Activated CD4-positive, CD25-positive, alpha-beta regulatory T cell treated with anti-CD3 and anti-CD28 coated beads, Interleukin-2, amount 50 U/mL, for 24 hours (primary cell): ENCODE data around the gene MAD2L2.

Source experiments
- ATAC-seq, 2 donors: fragments of 150-1000 bp; cut with Tn5 transposase; one replicate each; pipeline ENCODE4 v1.10.0; 2021; ENCODE audit warnings: mild to moderate bottlenecking in 1 of 2, moderate library complexity in 1 of 2

The MAD2L2 gene

DNA sequence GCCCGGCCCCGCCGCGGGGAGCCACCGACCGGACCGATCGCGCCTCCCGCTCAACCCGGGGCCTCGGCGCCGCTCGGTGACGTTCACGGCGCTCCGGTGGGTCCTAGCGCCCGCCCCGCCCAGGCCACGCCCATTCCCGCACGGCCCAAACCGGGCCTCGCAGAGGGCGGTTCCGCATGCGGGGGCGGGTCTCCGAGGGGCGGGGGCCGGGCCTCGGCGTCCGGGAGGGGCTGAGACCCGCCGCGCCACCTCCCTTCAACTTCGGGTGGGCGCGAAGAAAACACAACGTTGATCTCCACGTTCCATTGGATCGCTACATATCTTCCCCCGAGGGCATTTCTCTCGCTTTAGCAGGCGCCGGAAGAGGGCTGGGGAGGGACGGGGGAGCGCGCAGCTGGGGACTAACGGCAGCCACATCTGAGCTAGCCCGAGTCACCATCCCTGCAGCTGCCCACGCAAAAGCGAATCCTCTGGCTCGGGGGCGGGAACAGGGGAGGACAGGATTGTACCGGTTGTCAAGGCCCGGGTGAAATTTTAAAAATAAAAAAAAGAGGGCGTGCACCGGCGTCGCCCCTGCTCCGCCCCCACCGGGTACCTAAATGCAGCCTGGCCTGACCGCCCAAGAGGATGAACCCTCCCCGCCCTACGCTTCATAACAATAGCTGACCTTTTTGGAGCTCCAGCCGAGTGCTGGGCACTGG, at the start of gene MAD2L2:
Gene MAD2L2 (minus strand): TSS at position 78 of the 701 bp plus-strand sequence. CDS start 547 bp downstream, outside the sequence.
- peak; percentile 94 for ATAC-seq

DNA sequence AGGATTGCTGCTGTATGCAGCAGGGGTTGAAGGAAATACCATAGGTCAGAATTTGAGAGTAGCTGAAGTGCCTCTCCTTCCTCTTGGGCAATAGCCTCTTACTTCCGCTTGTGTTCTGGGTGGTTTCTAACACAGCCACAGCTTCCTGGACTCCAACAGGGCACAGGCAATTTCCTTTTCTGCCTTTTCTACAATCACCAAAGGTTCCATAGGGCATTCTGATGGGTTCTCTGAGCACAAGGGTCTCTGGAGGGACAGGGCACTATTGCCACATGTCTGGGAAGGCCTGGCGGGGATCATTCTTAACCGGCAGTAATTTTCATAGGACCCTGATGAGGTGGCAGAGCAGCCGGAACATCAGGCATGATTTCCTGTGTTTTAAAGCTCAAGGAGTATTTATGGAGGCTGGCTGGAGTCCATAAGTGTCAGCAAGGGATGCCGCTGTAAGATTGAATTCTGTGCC, 49.5 kb upstream of the MAD2L2 start:
- ATAC-seq: peak; percentile 73 to 87

DNA sequence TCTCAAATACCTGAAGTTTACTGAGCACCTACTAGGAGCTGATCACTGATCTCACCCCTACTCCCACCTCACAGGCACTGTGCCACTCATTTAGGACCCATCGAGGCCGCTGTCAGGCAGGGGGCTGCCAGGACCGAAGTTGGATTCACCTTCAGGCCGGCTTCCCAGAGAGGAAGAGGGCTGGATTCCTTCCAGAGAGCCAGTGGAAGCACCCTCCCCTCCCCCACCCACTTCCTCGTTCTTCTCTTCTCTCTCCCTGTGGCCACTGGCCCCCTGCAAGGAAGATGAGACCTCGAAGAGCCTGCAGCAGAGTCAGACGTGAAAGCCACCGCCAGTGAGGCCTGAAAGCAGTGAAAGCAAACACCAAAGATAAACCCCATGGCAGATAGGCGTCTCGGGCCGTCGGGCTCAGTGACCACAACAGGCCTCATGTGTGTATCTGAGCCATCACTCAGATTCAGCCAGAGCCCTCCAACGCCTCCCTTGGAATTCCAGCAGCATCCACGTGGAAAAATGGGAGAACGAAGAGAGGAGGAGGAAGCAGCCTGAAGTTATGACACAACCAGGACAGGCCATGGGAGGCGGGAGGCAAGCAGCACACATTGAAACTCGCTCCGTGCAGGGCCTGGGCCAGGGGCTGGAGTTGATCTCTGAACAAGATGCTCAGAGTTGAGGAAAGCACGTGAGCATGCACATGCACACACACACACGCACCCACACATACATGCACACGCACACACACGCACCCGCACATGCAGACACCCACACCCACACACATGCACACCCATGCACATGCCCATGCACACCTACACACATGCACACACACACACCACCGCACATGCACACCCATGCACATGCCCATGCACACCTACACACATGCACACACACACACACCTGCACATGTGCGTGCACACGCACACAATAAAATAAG, 48.8 kb upstream of the MAD2L2 start:
- peak in 1 of 2 donors; percentile 30 for ATAC-seq

DNA sequence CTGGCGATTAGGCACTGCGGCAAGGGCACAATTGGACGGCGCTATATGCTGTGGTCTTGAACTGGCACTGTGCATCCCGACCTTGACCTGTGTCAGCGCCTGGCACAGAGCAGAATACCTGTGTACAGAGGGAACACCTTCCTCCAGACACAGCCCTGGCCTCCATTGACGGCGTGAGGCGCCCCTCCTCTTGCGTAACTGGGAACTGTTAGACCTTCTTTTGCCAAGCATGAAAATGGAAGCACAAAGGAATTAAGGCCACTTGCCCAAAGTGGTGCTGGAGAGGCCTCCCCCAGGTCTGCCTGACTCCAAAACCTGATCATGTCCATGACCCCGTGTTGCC, 48.2 kb upstream of the MAD2L2 start:
- ATAC-seq: no peak

DNA sequence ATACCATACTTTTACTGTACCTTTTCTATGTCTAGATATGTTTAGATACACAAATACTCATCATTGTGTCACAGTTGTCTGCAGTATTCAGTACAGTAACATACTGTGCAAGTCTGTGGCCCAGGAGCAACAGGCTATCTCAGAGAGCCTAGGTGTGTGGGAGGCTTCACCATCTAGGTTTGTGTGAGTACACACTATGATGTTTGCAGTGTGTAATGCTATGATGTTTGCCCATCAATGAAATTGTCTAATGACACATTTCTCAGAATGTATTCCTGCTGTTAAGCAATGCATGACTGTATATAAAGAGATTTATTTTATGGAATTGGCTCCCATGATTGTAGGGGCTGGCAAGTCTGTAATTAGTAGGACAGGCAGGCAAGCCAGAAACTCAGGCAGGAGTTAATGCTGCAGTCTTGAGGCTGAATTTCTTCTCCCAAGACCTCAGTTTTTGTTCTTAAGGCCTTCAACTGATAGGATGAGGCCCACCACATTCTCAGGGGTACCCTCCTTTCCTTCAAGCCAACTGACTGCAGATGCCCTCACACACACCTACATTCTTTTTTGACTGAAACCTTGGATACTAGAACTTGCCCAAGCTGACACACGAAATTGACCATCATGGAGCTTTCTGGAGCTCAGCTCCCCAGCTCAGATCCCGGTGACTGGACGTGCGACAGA, 47.3 kb upstream of the MAD2L2 start:
- ATAC-seq: no peak

DNA sequence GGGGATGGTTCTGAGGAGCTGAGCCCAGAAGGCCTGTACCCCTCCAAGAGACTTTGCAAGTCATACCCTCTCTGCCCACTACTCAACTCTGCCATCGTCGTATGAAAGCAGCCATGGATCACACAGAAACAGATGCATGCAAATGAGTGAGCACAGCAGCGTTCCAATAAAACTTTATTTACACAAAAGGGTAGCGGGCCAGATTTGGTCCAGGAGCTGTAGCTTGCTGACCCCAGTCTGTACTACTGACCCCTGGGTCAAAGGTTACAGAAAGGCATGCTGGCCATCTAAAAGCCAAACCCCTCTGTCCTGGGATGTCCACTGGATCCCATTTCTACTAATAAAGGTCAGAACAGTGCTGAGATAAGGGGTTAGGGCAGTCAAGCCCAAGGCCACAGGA, 46.2 kb upstream of the MAD2L2 start:
- ATAC-seq: no peak

DNA sequence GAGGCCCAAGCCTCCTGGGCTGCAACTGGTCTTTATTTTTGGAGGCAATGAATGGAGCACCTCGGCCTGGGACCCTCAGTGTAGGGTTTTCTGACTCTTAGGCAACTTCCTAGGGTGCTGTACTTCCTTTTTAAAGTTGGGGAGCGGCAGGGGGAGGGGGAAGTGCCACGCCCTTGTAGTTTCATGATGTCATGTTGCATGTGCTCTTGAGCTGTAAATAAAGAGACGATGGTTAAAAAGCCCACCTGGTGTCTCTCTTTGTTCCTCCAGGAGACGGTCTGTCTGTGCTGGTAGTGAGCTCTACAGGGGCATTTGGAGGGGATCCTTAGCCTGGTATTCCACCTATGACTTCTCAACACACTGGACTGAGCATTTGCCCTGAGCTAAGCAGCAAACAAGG, 44.7 kb upstream of the MAD2L2 start:
- ATAC-seq: no peak

DNA sequence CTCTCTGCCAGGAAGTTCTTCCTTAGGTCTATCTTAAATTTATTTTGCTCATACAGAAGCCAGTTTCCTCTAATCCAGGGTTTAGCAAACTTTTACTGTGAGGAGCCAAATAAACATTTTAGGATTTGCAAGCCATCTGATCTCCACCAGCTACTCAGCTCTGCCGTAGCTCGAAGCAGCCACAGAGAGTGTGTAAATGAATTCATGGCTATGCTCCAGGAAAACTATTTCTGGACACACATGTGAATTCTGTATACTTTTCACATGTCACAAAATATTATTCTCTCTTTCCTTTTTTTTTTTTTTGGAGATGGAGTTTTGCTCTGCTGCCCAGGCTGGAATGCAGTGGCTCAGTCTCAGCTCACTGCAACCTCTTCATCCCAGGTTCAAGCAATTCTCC, 41.6 kb upstream of the MAD2L2 start:
- ATAC-seq: no peak

DNA sequence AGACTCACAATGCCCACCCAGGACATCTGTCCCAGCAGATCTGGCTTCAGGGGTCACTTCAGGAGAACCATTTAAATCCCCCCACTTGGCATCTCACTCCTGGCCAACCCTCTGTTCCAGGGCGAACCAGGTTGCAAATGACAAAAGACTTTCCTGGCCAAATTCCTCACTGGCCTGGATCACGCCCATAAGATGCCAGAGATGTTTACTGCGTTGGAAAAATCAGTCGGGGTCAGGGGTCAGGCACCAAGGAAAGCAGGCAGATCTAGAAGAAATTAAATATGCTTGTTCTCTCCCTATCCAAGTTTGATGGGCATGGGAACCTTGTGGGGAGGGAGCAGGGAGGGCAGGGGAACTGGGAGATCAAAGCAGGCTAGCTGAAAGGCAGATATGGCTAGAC, 40.4 kb upstream of the MAD2L2 start:
- ATAC-seq: no peak

DNA sequence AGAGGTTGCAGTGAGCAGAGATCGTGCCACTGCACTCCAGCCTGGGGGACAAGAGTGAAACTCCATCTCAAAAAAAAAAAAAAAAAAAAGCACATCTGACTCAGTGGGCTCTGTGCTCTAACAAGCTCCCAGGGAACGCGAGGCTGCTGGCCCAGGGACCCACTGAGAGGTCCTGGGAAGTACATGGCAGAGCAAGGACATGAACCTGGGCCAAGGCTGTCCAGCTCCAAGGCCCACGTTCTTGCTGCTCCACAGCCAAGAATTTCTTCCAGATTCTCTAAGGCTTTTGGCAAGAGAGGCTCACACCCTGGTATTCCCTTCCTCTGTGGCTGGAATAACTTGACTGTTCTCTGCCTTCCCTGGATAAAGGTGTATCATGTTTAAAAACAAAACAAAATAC, 39.6 kb upstream of the MAD2L2 start:
- no peak for ATAC-seq

DNA sequence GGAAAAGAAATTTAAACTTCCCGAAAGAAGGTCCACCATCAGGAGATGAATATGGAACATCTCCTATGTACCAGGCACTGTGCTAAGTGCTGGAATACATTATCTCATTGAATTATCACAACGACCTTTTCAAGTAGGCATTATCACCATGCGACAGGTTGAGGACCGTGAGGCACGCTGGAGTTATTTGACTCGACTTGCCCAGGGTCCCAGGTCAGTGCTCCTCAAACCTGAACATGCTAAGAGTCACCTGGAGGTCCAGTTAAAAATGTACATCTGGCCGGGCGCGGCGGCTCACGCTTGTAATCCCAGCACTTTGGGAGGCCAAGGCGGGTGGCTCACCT, 39.1 kb upstream of the MAD2L2 start:
- ATAC-seq: no peak

DNA sequence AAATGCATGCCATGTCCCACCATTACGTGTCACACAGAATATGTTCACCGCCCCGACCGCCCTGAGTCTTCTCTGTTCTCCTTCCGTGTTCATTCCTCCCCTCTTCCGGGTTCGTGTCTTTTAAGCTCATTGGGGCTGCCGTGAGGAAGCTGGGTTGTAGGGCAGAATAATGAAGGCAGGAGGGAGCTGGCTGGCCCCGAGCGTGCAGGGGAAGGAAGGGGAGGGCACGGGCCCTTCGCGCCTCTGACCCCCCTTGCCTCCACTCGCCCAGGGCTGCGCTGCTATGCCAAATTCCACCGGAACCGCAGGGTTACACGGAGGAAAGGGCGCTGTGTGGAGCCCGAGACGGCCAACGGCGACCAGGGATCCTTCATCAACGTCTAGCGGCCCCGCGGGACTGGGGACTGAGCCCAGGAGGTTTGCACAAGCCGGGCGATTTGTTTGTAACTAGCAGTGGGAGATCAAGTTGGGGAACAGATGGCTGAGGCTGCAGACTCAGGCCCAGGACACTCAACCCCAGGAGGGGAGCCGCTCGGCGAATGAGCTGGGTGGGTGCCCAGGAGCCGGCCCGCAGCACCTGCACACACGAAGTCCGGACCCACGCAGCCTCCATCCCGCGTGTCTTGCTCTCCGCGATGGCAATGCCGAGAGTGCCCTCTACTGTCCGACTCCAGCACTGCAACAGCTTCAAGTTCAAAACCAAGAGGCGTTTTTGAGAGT, 38.5 kb upstream of the MAD2L2 start:
- ATAC-seq: peak; percentile 82 to 88

DNA sequence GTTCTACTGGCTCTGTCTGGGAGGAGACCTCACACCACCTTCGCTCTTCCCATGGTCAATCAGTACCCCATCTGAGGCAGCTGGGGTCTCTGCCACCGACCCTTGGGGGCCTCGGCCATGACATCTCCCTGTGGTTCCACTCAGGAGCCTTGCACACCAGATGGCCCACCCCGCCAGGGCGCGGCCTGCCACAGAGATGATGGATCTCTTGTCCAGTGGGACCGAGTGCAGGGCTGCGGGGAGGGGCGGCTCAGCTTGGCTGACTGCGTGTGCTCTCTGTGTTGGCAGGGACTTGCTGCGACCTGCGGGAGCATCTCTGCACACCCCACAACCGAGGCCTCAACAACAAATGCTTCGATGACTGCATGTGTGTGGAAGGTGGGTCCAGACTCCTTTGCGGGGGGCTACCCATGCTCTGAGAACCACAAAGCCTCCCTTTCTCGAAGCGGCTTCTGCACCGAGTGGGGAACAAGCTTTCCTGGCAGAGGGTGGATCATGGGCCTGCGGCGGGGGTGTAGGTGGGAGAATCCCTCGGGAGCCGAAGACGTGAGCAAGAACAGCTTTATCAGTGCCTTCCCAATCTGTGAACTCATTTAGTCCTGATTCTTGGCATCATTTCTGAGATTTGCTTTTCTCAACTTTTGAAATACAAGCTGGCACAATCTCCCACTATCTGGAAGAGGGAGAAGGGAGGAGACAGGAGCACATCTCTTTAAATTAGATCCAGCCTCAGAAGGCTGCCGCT, 34.1 kb upstream of the MAD2L2 start:
- ATAC-seq: no peak

DNA sequence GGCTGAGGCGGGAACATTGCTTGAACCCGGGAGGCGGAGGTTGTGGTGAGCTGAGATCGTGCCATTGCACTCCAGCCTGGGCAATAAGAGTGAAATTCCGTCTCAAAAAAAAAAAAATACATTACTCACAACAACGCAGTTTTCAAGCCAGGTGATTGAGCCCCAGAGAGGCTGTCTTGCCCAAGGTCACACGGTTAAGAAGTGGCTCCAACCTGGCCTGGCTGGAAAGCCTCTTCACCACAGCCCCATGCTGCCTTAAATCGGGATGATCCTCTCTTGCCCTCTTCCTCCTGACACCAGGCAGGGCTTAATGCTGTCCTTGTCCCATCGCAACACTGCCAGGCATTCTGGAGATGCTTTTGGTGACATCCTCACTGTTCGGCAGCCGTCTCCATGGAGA, 32.1 kb upstream of the MAD2L2 start:
- no peak for ATAC-seq

DNA sequence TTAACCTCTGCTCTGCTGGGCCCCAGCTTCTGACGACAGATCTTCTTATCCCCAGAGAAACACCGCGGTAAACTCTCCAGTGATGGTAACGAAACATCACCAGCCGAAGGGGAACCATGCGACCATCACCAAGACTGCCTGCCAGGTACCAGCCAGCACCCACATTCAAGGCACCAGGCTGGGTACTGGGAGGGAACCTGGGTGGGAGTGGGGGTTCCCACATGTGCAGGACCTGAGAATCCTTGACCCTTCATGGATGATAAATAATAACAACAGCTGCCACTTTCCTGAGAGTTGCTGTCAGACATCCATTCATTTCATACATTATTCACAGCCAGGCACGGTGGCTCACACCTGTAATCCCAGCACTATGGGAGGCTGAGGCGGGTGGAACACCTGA, 31.3 kb upstream of the MAD2L2 start:
- ATAC-seq: no peak

DNA sequence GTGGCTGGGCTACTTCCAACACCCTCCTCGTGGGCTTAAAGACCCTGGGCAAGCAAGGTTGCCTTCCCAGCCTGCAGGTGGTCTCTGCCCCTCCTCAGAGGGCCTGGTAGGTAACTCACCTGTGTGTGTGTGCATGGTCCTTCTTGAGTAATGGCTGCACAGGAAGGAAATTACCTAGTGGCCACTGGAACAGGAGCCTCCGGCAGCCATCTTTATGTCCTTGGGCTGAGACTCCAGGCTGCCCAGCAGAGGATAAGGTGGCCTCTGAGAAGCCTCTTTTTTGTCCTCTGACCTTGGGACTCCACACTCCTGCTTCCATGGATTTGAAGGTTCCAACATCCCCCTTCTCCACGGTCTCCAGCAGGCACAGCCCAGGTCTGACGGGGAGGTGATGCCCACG, 30.5 kb upstream of the MAD2L2 start:
- ATAC-seq: no peak

DNA sequence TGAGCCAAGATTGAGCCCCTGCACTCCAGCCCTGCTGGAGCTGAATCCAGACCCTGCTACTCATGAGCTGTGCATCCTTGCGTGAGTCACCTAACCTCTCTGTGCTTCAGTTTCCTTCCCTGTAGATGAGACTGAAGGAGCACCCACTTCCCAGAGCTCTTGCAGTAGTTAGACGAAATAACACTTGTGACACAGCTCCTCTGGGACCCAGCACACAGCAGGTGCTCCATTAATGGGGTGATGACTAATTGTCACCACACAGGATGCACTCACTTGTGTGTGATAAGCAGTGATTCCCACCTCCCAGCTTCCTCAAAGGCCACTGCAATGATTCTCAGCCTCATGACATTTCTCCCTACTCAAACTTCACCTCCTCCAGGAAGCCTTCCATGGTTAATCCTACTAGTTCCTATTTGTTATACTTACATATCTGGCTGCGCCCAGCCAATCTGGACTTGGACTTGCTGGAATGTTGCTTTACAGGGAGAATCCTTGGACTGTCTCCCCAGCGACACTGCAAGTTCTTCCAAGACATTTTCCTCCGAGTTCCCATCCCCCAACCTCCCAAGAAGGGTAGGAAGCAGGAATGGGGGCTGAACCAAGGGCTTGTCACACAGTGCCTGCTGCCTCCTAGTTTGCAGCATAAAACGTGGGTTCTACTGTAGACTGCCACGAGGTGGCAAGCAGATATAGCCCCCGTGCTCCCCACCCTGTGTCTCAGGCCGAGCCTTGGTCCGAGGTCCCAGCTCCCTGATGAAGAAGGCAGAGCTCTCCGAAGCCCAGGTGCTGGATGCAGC, 27.8 kb upstream of the MAD2L2 start:
- no peak for ATAC-seq

DNA sequence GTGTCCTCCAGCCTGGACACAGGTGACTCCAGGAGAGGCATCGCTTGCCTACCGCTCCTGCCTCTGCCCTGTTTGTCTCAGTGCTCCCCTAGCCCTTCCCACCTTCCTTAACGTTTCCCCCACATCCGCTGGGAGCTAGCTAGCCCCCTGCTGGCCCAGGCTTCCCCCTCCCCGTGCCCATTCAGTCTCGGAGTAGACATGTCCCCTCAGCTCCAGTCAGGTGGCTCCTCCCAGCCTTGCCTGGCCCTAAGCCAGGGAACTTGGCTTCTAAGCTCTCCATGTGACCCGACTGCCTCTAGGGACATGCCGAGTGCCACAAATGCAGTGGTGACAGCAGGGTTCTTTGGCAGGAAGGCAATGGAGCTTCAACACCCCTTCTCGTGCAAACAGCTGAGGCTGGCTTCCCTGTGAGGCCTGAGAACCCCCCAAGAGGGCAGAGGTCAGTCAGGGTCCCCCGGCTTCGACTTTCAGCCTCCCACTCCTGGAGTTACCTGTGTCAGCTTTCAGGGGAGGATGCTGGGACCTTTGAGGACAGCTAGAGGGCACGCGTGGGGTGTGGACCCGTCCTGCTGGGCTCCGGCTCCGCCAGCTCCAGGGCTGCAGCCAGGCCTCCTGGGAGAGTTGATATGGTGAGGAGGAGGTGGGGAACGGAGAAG, 26.8 kb upstream of the MAD2L2 start:
- ATAC-seq: no peak

DNA sequence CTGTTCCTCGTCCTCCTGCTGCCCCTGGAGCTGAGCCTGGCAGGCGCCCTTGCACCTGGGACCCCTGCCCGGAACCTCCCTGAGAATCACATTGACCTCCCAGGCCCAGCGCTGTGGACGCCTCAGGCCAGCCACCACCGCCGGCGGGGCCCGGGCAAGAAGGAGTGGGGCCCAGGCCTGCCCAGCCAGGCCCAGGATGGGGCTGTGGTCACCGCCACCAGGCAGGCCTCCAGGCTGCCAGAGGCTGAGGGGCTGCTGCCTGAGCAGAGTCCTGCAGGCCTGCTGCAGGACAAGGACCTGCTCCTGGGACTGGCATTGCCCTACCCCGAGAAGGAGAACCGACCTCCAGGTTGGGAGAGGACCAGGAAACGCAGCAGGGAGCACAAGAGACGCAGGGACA, 25.3 kb upstream of the MAD2L2 start:
- ATAC-seq: no peak

DNA sequence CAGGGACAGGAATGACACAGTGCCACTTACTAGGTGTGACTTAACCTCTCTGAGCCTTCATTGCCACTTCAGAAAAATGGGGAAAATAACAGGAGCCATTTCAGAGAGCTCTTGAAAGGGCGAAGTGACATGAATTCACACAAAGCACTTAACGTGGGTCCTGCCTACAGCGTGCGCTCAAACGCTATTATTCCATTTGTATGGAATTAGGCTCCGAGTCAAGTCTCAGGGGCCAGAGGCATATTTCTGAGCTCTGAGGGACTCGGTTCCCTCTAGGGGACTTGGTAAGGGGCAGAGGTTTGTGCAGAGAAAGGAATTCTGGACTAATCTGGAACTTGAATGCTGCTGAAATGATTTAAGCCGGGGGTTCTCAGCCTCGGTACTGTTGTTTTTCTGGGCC, 24.6 kb upstream of the MAD2L2 start:
- no peak for ATAC-seq
